Glutamatergic neuron (in vitro differentiated cells): ENCODE data around the gene APEX2. TPM values are rescaled to one million over a fixed set of nuclear protein-coding genes. Genes with fewer than 3 reads are reported as not detected.

Experiments
- DNase-seq: peaks from one replicate; pipeline ENCODE4 v3.0.0; 2022
- H3K27ac Mint-ChIP-seq: one replicate; pipeline ENCODE4 v1.8.0; 2020; ENCODE audit warnings: mild to moderate bottlenecking, mixed read lengths, inconsistent platforms; ENCODE audit not compliant: unreplicated experiment
- H3K27me3 Mint-ChIP-seq: one replicate; pipeline ENCODE4 v1.8.0; 2020; ENCODE audit warnings: mild to moderate bottlenecking, moderate library complexity, mixed read lengths, inconsistent platforms; ENCODE audit not compliant: unreplicated experiment
- H3K36me3 Mint-ChIP-seq: one replicate; pipeline ENCODE4 v1.8.0; 2020; ENCODE audit warnings: mild to moderate bottlenecking, mixed read lengths, inconsistent platforms; ENCODE audit not compliant: unreplicated experiment
- H3K4me1 Mint-ChIP-seq: one replicate; pipeline ENCODE4 v1.8.0; 2020; ENCODE audit warnings: mild to moderate bottlenecking, low read depth, mixed read lengths, inconsistent platforms; ENCODE audit not compliant: unreplicated experiment
- H3K4me3 Mint-ChIP-seq: one replicate; pipeline ENCODE4 v1.8.0; 2020; ENCODE audit warnings: mild to moderate bottlenecking, mixed read lengths, inconsistent platforms; ENCODE audit not compliant: unreplicated experiment
- H3K9me3 Mint-ChIP-seq: one replicate; pipeline ENCODE4 v1.8.0; 2020; ENCODE audit warnings: mild to moderate bottlenecking, moderate library complexity, mixed read lengths, inconsistent platforms; ENCODE audit not compliant: unreplicated experiment
- CTCF ChIP-seq: fragments of 200-600 bp; sonication (generic); IDR thresholded peaks from one replicate; pipeline ENCODE4 v1.5.0; 2021; ENCODE audit not compliant: partially characterized antibody, unreplicated experiment
- total RNA-seq: library from RNA; stranded (reverse); fragmentation: NEBNext Ultra II Directional; extraction: Animal tissue kit (Norgen Biotek cat#: 25700); gene quantifications from one replicate; pipeline ENCODE4 v1.2.1, GENCODE V29; 2021; ENCODE audit not compliant: unreplicated experiment

Gene APEX2
- total RNA-seq, 1 donor from 2014 or later = 6.2 TPM

- Mint-ChIP-seq H3K4me3 (no peak overlapping the region), H3K4me1 (no peaks in the 10 kb centered on the region), H3K9me3 (no peaks in the 10 kb centered on the region), H3K27me3 (no peaks in the 10 kb centered on the region), H3K36me3 (no peaks in the 10 kb centered on the region), H3K27ac (no peak overlapping the region)
- no peak for TF ChIP-seq CTCF
- no peak for DNase-seq
Observed at GRCh38 chrX:54992911-54993622, 7.1 kb upstream of the APEX2 start.

- H3K4me1 Mint-ChIP-seq = no peaks in the 10 kb centered on the region
- H3K27me3 Mint-ChIP-seq = no peaks in the 10 kb centered on the region
- H3K36me3 Mint-ChIP-seq = no peaks in the 10 kb centered on the region
- no peak for TF ChIP-seq CTCF
- H3K9me3 Mint-ChIP-seq = no peaks in the 10 kb centered on the region
- no peak within 1 kb of the TSS for H3K4me3 Mint-ChIP-seq
- no peak for DNase-seq
- no peak within 1 kb of the TSS for H3K27ac Mint-ChIP-seq
Observed at GRCh38 chrX:54994099-54994498, 6.1 kb upstream of the APEX2 start, which contains the start of gene PFKFB1. Gene PFKFB1 (minus strand): TSS chrX:54994188. CDS start chrX:54994007, 181 bp downstream.

- Mint-ChIP-seq H3K27ac (no peak overlapping the region), H3K27me3 (no peaks in the 10 kb centered on the region), H3K9me3 (no peaks in the 10 kb centered on the region), H3K4me1 (no peaks in the 10 kb centered on the region), H3K36me3 (no peaks in the 10 kb centered on the region), H3K4me3 (no peak overlapping the region)
- no peak for DNase-seq
- no peak for TF ChIP-seq CTCF
Observed at GRCh38 chrX:54994668-54995351, 5.4 kb upstream of the APEX2 start.

GRCh38 chrX:54995621-54996020 is 4.5 kb upstream of the APEX2 start:
- H3K36me3 Mint-ChIP-seq = no peaks in the 10 kb centered on the region
- H3K27ac Mint-ChIP-seq = no peak overlapping the region
- no peak for TF ChIP-seq CTCF
- H3K4me1 Mint-ChIP-seq = peaks cover under 1% of the 10 kb centered on the region
- H3K4me3 Mint-ChIP-seq = no peak overlapping the region
- H3K9me3 Mint-ChIP-seq = peaks cover 2% of the 10 kb centered on the region
- no peak for DNase-seq
- no peaks in the 10 kb centered on the region for H3K27me3 Mint-ChIP-seq

- no peaks in the 10 kb centered on the region for H3K36me3 Mint-ChIP-seq
- no peak overlapping the region for H3K4me3 Mint-ChIP-seq
- no peaks in the 10 kb centered on the region for H3K27me3 Mint-ChIP-seq
Observed at GRCh38 chrX:55004231-55004630, 4.1 kb downstream of the APEX2 start.

More at GRCh38 chrX:55004231-55004630, 4.1 kb downstream of the APEX2 start:
- no peak for TF ChIP-seq CTCF
- Mint-ChIP-seq H3K9me3 (peaks cover 4% of the 10 kb centered on the region), H3K27ac (no peak overlapping the region), H3K4me1 (peaks cover 5% of the 10 kb centered on the region)
- no peak for DNase-seq
